Stimulated activated CD4-positive, alpha-beta T cell treated with anti-CD3 and anti-CD28 coated beads, Interleukin-12 subunit alpha, Interleukin-12 subunit beta, amount 100 ng/mL, for 4 hours (primary cell): ENCODE results near the gene NPRL2.

Experiments used
- DNase-seq: peaks from one replicate; pipeline ENCODE4 v3.0.0-alpha.2; 2020

The NPRL2 gene

DNA sequence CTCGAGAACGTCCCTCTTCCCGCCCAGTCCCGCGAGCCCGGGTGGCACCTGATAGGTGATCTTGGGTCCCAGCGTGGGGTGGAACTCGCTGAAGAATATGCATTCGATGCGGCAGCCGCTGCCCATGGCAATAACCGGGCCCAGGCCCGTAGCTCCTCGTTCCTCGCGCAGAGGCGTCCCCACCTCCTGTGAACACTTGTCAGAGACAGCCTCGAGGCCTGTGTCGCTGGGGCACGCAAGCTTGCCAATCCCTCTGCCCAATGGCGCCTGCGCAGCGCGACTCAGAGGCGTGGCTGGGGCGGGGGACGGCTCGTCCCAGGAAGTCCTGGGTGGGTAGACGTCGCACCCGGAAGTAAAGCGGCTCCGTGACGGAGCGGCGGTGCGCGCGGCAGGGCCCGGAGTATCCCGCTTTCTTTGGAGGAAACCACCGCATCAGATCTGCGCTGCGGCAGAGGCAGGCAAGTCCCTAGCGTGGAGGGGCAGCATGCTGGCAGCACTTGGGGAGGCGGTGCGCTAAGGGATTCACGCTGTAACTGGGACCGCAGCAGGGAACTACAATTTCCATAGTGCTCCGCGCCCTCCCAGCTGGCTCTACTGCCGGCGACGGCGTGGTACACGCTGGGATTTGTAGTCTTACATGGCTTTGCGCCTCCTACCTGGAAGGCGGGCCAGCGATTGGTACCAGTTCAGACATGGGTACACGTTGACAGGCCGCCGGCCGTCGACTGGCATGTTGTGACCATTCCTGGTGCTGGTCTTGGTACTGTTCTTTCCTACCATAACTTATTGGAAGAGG, at the start of gene NPRL2, which contains the start of gene CYB561D2:
Gene NPRL2 (minus strand): TSS at position 249 of the 796 bp plus-strand sequence. CDS start 123 bp downstream, at position 126.
Gene CYB561D2 (plus strand): TSS at position 336 of the 796 bp plus-strand sequence. CDS start 572 bp downstream, outside the sequence.
- DNase-seq, result peak; percentile 99

DNA sequence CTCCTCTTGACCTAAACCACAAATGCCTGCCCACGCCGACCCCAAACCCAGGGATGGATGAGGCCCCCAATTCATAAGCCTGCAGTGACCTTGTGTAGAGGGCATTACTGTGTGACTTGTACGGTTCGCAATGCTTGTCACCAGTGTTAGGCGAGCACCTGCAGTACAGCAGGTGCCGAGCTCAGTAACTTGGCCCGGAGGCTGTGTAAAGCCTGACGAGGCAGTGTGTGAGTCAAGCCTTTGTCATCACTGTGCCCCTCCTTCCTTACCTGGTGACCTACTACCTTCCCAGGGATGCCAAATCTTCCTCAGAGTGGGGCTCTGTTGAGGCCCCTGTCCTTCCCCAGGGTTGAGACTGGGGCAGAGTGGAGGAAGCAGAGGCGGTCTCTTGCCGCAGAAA, 45.9 kb upstream of the NPRL2 start:
- DNase-seq, result no peak

DNA sequence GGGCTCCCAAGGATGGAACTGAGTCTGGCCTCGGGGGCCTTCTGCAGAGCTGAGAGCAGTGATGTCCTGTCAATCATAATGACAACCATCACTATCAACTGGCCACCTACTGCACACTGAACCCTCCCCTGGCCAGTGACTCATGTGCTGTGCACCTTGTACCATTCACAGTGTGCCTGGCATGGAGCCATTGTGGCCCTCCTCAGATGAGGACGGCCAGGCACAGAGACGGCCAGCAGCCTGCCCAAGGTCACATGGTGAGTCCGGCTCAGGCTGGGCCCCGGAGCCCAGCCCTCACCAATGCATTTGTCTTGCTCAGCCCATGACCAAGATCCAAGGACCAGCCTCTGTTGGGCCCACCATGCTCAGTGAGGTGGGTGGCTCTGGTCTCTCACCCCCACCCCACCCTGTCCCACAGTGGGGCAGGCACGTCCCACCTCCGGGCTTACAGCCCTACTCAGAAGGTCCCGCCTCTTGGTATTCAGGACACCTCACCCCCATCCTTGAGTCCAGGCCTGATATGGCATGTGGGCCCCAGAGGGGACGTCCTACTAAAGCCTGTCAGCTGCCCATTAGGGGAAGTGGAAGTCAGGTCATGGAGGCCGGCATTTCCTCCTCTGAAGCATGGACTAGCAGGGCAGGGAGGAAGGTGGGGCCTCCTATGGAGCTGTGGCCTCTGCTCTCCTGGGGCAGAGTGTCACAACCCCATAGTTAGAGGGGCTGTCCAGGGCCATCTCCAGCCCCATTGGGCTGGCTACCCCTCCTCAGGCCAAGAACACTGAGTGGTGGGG, 44.7 kb upstream of the NPRL2 start:
- DNase-seq, result no peak

DNA sequence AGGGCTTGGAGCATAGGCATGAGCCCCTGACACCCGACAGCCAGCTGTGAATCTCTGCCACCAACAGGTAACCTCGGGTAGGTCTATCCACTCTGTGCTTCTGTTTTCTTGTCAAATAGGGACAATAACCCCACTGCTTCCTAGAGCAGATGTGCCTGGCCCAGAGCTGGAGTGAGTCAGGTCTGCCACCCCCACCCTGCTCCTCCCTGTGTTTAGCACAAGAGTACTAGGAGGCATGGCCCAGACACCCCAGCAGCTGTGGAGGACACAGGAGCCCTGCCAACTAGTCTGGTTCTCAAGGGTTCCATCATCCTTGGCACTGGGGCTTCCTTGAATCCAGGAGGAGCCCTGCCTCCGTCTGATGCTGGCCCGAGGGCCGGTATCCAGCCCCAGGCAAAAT, 42.5 kb upstream of the NPRL2 start:
- DNase-seq, result no peak

DNA sequence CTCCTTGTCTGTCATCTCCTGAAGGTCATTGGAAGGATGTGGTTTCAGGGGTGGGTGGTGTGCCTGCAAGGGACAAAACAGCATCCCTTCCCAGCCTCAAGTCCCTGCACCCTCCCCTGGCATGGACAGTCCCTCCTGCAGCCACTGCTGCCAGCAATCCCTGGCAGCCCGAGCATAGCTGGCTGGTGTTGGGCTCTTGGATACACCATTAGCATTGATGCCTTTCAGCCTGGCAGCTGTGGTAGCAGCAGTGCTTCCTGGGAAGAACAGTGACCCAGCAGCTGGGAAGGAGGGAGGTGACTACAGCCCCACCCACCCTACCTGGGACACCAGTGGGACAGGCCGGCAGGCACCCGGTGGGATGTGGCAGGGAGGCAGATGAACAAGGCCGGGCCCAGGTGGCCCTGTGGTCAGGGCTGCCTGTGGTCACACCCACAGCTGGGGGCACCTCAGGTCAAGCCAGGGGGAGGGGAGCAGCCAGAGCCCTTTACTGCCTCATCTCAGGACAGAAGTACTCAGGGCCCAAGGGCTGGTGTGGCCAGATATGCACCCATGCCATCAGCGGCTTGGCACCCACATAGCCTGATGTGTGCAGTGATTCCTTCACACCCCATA, 41.6 kb upstream of the NPRL2 start:
- DNase-seq, result no peak

DNA sequence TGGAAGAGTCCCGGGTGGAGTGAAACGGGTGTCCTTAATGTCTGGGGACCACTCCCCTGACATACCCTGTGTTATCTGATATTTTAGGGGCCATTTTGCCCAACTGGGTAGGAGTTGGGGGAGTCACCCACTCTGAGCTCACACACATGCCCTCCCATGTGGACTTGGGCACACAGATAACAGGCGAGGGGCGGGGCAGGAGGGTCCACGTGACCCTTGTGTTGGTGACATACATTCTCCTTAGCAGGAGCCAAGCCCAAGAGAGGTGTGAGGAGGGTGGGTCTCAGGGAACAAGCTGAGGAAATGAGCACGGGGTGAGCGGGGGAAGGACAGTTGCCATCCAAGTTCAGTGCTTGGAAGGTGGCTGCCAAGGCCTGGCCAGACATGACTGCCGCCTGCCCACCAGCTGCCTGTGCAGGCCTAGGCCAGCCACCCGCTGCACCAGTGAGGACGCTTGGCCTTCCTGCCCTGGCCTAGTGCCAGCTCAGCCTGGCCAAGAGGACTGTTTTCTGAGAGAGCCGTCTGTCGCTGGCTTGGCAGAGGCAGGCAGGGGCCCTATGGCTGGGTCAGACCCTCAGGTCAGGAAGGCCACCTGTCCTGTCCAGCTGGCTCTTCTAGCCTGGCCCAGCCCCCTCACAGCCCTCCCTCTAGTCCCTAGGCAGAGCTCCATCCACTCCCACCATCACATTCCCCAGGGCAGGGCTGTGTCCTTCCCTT, 40.1 kb upstream of the NPRL2 start:
- no peak for DNase-seq

DNA sequence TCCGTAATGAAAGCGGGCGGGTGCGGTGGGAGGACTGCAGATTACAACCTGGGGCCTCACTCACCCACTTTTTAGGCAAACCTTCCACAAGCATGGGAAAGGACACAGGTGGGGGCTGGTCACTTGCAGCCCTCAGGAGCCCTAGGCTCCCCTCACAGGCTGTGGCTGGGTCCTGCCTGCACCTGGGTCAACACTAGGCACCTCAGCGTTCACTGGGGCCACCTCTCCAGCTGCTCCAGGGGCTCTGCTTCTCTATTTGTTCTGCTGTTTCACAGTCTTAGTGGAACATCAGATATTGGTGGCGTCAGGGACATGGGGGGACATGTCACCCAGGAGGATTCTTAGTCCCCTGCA, 38.8 kb upstream of the NPRL2 start:
- DNase-seq, result no peak

DNA sequence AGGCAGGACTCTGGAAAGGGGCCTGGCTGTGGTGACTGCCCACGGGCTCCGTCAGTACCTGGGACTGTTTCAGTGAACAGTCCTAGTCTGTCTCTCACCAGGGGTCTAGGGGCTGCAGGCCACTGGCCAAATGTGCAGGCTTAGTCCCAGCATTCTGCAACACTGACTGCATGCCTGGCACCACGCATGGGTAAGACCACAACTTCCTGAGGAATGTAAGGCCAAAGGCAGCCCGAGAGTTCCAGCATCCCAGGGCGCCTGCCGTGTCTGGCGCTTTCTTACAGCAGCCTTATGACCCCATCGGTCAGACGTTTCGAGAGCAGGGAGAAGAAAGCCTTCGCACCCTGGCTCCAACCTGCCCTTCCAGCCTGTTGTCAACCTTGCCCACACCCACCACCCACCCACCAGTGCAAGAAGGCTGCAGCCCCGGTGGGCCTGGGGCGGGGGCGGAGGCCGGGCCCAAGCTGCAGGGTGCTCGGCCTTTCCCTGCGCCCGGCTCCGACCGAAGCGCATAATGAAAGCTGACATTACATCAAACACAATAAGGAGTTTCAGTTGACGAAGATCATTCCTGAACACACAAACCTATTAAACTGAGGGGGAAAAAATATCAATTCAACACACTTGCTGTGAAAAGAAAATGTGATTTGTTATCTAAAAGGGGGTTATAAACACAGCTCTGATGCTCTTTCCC, 38.3 kb upstream of the NPRL2 start:
- DNase-seq, result no peak

DNA sequence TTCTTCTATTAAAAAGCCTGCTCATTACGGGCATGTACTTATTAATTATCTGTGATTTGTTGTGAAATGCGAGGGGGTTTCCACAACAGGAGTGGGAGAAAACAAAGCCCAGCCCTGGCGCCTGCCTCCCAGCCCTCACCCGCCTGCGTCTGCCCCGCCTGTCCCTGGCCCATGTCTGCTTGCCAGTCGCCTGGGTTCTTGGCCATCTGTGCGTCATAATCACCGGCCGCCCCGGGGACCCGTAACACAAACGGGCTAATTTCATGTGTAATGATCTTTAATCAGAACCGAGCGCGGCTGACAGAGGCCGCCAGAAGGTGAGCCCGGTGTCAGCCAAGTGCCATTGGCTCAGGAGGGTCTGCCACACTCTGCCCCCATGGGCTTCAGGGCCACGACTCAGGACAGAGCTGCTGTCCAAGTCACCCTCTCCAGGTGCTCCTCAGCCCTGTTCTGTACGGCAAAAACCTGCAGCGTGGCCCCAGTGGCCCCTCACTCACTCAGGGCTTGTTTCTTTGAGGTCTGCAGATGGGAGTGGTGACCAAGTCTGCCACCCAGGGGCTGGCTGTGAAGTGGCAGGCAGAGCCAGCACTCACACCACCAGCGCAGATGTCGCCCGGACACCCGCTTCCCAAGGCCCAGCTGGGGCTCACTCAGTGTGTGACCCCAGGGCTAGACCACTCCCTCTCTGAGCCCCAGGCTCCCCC, 37.6 kb upstream of the NPRL2 start:
- DNase-seq, result no peak

DNA sequence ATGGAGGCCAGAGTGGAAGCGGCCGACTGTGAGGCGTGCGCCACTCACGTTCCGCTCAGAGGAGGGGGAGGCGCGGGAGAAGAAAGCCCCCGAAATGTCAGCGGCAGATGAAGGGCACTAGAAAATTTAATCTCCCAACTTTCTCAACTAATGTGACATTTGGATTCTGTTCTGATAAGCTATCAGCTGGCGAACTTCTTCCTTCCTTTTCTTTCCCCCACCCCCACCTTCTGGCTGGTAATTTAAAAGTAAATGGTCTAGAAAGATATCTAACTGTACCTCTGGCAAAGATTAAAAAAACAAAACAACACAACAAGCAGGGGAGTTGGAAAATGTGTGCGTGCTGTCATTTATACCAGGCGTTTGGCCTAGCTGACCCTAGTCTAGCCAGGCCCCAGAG, 35.2 kb upstream of the NPRL2 start:
- no peak for DNase-seq

DNA sequence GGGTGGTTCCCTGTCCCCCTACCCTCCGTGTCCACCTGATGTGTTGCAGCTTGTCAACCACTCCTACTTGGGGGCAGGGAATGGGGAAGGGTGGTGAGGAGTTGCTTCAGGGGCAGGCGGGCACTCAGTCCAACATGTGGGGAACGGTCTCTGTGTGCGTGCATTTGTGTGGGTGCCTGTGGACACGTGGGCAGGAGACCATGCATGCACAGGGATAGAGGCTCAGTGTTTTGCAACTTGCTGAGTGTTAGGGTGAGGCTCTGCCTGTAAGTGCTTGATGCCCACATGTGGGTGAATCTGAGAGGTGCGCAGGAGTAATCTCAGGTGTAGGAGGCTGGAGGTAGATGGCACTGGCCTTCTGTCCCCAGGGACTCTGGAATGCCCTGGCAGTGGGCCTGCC, 33.2 kb upstream of the NPRL2 start:
- no peak for DNase-seq

DNA sequence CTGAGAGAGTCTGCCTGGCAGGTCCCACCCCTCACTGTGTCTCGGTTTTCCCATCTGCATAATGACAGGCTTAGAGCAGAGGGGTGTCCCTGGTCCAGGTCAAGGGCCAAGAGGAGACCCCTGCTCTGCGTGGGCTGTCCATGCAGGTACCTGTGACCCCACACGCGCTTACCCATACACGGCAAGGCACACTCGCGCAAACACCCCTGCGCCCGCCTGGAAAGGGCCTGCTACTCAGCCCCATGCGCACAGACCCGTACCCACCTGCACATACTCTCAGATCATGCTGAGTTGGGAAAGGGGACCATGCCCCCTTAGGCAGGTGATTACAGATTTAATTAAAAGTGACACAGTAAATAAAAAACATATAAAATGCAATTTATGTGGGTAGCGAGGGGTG, 32.1 kb upstream of the NPRL2 start:
- no peak for DNase-seq

DNA sequence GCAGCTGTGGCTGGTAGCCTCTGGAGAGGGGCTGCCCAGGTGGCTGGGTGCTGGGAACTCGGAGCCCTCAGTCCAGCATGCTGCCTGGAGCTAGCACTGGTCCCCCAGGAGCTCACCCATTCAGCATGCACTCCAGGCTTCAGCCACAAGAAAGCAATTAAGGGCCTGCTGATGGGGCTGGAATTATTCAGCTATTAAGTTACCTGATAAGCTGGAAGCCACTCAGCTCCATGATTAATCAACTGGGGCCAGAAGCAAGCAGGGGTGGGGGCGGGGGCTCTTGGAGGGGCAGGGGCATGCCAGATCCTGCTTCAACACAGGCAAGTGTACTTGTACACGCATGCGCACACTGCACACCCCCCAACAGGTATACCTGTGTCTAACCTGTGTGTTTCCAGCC, 30.8 kb upstream of the NPRL2 start:
- no peak for DNase-seq

DNA sequence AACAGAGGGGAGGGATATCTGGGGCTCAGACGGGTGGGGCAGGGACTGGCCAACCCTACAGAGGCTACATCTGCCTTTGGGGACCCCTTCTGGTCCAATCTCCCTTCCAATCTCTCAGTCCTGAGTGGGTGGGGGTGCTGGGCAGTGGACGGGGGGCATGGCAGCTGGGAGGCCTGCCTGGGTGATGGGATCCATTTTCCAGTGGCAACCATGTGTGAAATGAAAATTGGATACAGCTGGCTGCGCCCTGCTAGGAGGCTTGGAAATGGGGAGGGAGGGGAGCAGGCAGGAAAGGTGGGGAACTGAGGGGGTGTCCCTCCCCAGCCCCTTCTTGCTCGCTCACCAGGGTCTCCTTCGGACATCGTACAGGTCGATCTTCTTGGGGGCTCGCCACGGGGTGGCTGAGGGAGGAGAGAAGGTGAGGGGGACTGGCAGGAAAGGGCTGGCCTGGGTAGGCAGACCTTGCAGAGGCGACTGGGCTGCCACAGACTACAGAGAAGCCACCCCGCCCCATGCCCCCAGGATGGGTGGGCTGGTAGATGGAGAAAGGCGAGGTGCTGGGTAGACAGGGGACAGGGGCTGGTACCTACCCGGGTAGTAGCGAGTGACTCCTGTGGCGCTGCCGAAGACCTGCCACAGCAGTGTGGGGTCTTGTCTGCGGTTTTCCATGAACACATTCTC, 30.0 kb upstream of the NPRL2 start:
- DNase-seq, result no peak

DNA sequence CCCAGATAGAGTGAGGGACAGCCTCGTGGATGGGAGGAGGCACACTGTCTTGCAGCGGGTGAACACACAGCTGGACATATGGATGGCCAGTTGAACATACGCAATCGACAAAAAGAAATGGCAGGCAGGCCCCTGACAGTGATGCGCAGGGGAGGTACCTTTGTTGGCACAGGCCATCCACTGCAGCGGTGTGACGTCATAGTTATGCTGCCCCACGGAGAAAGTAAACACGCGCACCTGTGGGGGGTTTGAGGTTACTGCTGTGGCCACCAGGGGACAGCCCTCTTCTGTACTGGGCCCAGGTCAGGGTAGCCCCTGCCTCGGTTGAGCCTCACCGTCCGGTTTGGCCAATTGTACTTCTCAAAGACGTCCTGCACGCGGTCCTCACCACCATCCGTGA, 28.2 kb upstream of the NPRL2 start:
- no peak for DNase-seq

DNA sequence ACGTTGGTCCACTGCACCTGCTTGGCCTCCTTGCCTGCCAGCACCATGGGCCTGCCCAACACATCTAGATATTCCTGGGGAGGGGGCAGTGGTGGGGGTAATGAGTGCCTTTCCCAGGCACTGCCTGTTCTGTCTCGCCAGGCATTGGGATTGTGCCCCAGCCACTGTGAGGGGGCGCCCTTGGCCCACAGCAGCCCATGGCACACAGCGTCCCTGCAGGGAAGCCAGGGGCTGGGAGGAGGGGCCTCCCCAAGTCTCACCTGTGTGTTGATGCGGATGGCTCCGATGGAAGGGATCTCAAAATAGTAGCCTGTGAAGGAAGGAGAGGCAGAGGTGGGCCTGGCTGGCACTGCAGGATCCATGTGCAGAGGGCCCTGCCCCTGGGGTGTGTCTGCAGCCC, 27.4 kb upstream of the NPRL2 start:
- no peak for DNase-seq

DNA sequence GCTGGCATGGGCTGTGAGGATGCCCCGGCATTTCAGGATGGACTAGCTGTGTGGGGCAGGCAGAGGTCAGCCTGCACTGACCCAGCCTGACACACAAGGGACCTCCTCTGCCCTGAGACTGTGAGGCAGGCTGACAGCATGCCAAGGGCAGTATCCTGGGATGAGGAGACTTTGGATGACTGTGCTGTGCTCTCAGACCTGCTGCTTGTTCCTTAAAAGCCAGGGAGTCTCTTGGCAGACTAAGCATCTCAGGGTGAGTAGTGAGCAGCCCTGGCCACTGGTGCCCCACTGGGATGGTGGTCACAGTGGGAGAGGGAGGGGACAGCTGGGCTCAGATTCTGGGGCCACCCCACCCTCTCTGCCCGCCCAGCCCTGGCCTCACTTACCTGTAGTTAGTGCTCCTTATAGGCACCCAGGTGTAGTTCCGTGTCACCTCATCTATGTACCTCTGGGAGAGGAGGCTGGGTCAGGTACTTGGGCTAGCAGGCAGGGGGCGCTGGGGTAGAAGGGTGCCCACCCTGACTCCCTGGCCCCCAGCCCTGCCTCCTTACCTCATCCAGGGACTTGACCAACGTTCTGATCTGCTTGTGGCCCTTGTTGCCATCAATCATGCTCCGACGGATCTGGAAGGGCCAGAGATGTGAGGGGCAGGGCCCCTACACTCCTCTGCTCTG, 24.8 kb upstream of the NPRL2 start:
- DNase-seq, result no peak

DNA sequence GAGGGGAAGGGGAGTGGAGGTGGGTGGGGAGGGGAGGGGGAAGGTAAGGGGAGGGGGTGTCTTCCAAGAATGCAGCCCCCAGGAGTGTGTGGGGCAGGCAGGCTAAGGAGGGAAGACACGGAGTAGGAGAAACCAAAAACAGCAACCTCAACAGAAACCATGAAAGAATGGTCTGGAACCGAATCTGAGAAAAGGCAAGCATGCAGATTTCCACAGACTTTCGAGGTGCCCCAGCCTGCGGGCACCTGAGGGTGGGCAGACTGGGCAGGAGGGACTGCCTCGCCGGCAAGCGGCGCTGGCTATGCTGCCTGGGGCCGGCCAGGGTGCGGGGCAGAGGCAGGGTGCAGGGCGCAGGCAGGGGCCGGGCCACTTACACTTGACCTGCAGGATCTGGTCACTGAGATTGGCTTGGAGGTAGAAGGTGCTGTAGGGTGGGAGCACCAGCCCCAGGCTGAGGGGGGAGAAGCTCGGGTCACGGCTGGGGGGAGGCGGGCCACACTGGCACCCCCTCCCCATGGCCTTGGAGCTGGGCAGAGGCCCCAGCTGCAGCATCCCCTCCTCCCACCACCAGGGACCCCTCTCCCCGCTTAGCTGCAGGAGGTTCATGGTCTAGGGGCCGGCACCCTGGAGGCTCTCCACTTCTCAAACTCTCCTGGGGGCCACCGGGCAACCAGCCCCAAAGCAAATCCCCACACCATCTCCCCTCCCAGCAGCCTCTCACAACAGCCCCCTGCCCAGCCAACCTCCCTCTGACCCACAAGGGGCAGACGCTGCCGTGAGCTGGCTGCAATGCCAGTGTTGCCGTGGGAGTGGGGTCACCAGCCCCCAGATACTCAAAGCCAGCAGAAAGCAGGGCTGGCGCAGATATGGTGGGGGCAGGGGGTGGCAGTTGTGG, 24.0 kb upstream of the NPRL2 start:
- DNase-seq, result no peak
